ENCODE results near the gene POLE.

POLE gene

GRCh38 chr12:132593071-132593470 lies 94.1 kb downstream of the POLE start:
- no peak for DNase-seq

GRCh38 chr12:132592282-132592970 lies 94.7 kb downstream of the POLE start:
- no peak for DNase-seq

GRCh38 chr12:132591107-132591935 lies 95.8 kb downstream of the POLE start:
- no peak for DNase-seq

- DNase-seq = no peak
Measured at GRCh38 chr12:132588821-132589669, 98.1 kb downstream of the POLE start.

- no peak for DNase-seq
Measured at GRCh38 chr12:132588319-132588718, 98.8 kb downstream of the POLE start.

- DNase-seq = no peak
Measured at GRCh38 chr12:132587781-132588180, 99.4 kb downstream of the POLE start.

GRCh38 chr12:132586929-132587328 lies 100.2 kb downstream of the POLE start:
- DNase-seq = no peak

- DNase-seq = no peak
Measured at GRCh38 chr12:132585177-132585576, 102.0 kb downstream of the POLE start.

GRCh38 chr12:132584429-132584828 lies 102.7 kb downstream of the POLE start:
- no peak for DNase-seq

GRCh38 chr12:132583736-132584135 lies 103.4 kb downstream of the POLE start:
- DNase-seq = no peak

- DNase-seq = no peak
Measured at GRCh38 chr12:132583411-132583710, 103.8 kb downstream of the POLE start.

GRCh38 chr12:132582582-132583410 lies 104.3 kb downstream of the POLE start:
- no peak for DNase-seq

GRCh38 chr12:132582058-132582420 lies 105.1 kb downstream of the POLE start:
- no peak for DNase-seq

GRCh38 chr12:132581348-132582057 lies 105.6 kb downstream of the POLE start:
- DNase-seq = no peak

GRCh38 chr12:132580701-132581292 lies 106.3 kb downstream of the POLE start:
- DNase-seq = no peak

- DNase-seq = no peak
Measured at GRCh38 chr12:132579744-132580143, 107.4 kb downstream of the POLE start.

- DNase-seq = no peak
Measured at GRCh38 chr12:132578826-132579225, 108.3 kb downstream of the POLE start.

- no peak for DNase-seq
Measured at GRCh38 chr12:132578118-132578517, 109.0 kb downstream of the POLE start.

- DNase-seq = no peak
Measured at GRCh38 chr12:132577191-132577920, 109.8 kb downstream of the POLE start.

GRCh38 chr12:132576701-132577100 lies 110.4 kb downstream of the POLE start:
- no peak for DNase-seq

GRCh38 chr12:132575661-132576060 lies 111.5 kb downstream of the POLE start:
- no peak for DNase-seq
